Bronchial epithelial cell (primary cell): Measurements from ENCODE around the gene SLC24A3. TPM values are rescaled to one million over a fixed set of nuclear protein-coding genes. Genes with fewer than 3 reads are reported as not detected.

ENCODE experiments used
- DNase-seq: peaks from one replicate; pipeline ENCODE4 v3.0.0-alpha.2; 2010; ENCODE audit warnings: low read depth
- FAIRE-seq: peaks from 2 replicates; lab custom pipeline; 2011; peaks lifted over from hg19 to GRCh38; lab: Jason Lieb, UNC
- H3K27me3 ChIP-seq: 2 replicates; pipeline ENCODE4 v1.5.1; 2011; ENCODE audit warnings: low read length; ENCODE audit not compliant: control insufficient read depth, insufficient read depth
- H3K36me3 ChIP-seq: 2 replicates; pipeline ENCODE4 v1.5.1; 2011; ENCODE audit warnings: low read length; ENCODE audit not compliant: control insufficient read depth, insufficient read depth
- H3K4me3 ChIP-seq: 2 replicates; pipeline ENCODE4 v1.5.1; 2011; ENCODE audit warnings: mild to moderate bottlenecking, low read depth, low read length, control low read depth
- total RNA-seq: library from RNA; depleted of rRNA; stranded (reverse); fragments of >200 nt; gene quantifications from 2 replicates; pipeline ENCODE4 v1.2.1, GENCODE V29; 2014
- TF ChIP-seq, protein P1 (sequence below): IDR thresholded peaks from 2 replicates; pipeline ENCODE4 v1.5.1; 2011; ENCODE audit warnings: mild to moderate bottlenecking, moderate library complexity, low read length, control low read depth, inconsistent platforms; ENCODE audit not compliant: insufficient read depth, severe bottlenecking

The SLC24A3 gene
- total RNA-seq, 1 donor from 2014 or later = under 0.01 TPM

- FAIRE-seq (no peak), DNase-seq (peak; percentile 13)
- H3K4me3 ChIP-seq = no peak overlapping the region
- no peaks in the 10 kb centered on the region for H3K36me3 ChIP-seq
- TF ChIP-seq, protein P1, sequence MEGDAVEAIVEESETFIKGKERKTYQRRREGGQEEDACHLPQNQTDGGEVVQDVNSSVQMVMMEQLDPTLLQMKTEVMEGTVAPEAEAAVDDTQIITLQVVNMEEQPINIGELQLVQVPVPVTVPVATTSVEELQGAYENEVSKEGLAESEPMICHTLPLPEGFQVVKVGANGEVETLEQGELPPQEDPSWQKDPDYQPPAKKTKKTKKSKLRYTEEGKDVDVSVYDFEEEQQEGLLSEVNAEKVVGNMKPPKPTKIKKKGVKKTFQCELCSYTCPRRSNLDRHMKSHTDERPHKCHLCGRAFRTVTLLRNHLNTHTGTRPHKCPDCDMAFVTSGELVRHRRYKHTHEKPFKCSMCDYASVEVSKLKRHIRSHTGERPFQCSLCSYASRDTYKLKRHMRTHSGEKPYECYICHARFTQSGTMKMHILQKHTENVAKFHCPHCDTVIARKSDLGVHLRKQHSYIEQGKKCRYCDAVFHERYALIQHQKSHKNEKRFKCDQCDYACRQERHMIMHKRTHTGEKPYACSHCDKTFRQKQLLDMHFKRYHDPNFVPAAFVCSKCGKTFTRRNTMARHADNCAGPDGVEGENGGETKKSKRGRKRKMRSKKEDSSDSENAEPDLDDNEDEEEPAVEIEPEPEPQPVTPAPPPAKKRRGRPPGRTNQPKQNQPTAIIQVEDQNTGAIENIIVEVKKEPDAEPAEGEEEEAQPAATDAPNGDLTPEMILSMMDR = no peak
- H3K27me3 ChIP-seq = no peaks in the 10 kb centered on the region
Measured at GRCh38 chr20:19336631-19337030, 124.2 kb downstream of the SLC24A3 start.

DNA sequence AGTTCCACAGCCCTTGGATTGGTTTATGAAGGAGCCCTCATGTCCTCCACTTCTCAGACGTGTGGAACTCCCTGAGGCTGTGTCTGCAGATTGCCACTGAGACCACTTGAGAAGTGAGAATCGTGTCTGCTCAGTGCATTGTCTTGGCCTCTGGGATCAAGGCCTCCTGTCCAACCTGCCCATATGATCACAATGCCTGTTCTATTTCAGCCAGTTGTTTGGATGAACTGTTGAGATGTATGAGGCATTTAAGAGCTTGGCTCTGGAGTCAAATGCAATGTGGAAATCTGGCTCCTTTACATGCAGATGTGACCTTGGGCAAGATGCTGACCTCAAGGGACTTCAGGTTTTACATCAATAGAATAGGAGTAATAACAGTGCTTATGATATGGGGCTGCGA lies 125.9 kb downstream of the SLC24A3 start:
- Histone ChIP-seq H3K27me3 (no peaks in the 10 kb centered on the region), H3K36me3 (no peaks in the 10 kb centered on the region), H3K4me3 (no peak overlapping the region)
- no peak for DNase-seq
- TF ChIP-seq, protein P1 = no peak
- FAIRE-seq = no peak

DNA sequence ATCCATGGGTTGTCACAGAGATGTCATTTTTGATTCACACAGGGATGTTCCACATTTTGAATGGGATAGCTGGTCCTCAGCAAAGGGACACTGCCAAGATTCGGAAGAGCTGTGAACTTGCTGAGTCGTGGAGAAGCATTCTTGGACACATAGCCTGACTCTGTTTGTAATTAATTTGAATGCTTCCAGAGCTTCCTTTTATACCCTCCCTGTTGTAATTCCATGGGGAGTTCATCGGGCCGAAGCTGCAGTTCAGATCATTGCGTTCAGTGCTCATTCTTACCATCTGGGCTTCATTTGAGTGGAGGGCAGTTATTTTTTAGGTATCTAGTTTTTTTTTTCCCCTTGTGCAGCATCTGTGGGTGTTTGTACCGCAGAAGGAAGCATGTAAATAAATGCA lies 126.5 kb downstream of the SLC24A3 start:
- TF ChIP-seq, protein P1 = no peak
- no peak for DNase-seq
- no peak for FAIRE-seq
- H3K27me3 ChIP-seq = no peaks in the 10 kb centered on the region
- no peaks in the 10 kb centered on the region for H3K36me3 ChIP-seq
- H3K4me3 ChIP-seq = no peak overlapping the region

DNA sequence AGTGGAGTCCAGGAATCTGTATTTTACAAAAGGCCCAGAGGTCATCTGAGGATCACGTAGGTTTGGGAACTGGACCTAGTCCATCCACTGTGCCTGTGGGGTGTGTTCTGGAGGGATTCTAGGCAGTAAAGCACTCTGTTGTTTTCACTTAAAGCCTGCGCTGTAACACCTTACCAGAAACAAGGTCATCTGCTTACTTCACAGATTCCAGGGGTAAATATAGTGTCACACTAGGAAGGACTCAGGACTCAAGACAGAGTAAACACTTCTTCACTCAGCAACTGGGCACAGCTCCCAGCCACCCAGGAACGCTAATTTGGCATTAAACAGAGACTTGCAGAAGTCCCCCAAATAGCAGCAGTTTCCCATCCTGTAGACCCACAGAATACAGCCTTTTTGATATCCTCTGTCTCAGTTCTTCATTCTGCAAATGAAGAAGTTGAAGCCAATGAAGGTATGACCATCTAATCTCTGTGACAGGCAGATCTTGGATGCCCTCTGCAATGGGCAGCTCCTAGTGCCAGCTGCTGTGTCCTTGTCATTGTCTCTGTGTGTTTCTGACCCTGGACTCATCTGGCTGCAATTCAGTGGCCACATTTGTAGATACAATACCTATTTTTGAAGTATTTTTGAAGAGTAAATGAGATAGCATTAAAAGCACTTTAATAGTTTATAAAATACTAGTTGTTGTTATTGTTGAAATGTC lies 129.1 kb downstream of the SLC24A3 start:
- H3K27me3 ChIP-seq = no peaks in the 10 kb centered on the region
- DNase-seq (no peak), FAIRE-seq (no peak)
- H3K4me3 ChIP-seq = no peak overlapping the region
- H3K36me3 ChIP-seq = no peaks in the 10 kb centered on the region
- TF ChIP-seq, protein P1 = no peak

- Histone ChIP-seq H3K36me3 (no peaks in the 10 kb centered on the region), H3K4me3 (no peak overlapping the region), H3K27me3 (no peaks in the 10 kb centered on the region)
- peak; percentile 47 for FAIRE-seq
- TF ChIP-seq, protein P1 = no peak
- no peak for DNase-seq
Measured at GRCh38 chr20:19344341-19344740, 131.9 kb downstream of the SLC24A3 start.
